A673 (cell line): ENCODE data around the gene C2orf68.

Source experiments
- EZH2 ChIP-seq: fragments of 200-600 bp; sonication (generic); IDR thresholded peaks from 2 replicates; pipeline ENCODE4 v1.6.1; 2017; ENCODE audit warnings: borderline replicate concordance, low read depth, mild to moderate bottlenecking, mixed read lengths, antibody characterized with exemption, low read length; ENCODE audit not compliant: poor library complexity, severe bottlenecking
- TF ChIP-seq, protein P1 (sequence below): fragments of 300-800, 200-600 bp; sonication (generic); conservative IDR thresholded peaks from 2 replicates; pipeline ENCODE4 v1.5.1; 2017; ENCODE audit warnings: low read depth, mild to moderate bottlenecking, antibody characterized with exemption, low read length, moderate library complexity, mixed read lengths

DNA sequence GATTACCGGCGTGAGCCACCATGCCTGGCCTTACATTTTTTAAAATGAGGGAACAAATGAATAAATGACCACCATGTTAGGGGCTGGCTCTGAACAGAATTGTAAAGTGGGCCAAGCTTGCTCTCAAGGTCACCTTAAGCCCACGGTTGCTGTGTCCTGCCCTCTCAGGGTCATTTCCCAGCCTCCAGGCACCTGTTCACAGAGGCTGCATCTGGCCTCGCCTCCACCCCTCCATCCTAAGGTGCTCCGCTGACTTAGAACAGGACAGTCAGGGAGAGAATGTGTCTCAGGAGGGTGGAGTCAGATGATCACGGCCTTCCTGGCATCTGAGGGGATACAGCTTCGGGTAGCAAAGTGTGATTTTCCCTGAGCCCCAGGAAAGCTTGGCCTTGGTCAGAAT is 48.9 kb upstream of the C2orf68 start:
- TF ChIP-seq, protein P1, sequence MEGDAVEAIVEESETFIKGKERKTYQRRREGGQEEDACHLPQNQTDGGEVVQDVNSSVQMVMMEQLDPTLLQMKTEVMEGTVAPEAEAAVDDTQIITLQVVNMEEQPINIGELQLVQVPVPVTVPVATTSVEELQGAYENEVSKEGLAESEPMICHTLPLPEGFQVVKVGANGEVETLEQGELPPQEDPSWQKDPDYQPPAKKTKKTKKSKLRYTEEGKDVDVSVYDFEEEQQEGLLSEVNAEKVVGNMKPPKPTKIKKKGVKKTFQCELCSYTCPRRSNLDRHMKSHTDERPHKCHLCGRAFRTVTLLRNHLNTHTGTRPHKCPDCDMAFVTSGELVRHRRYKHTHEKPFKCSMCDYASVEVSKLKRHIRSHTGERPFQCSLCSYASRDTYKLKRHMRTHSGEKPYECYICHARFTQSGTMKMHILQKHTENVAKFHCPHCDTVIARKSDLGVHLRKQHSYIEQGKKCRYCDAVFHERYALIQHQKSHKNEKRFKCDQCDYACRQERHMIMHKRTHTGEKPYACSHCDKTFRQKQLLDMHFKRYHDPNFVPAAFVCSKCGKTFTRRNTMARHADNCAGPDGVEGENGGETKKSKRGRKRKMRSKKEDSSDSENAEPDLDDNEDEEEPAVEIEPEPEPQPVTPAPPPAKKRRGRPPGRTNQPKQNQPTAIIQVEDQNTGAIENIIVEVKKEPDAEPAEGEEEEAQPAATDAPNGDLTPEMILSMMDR, result no peak
- TF ChIP-seq EZH2, result no peak
